Measurements from ENCODE around the gene SRGAP2B.
"Not testable (repeated sequence)": the region's sequence is repeated elsewhere in the genome, so short reads cannot be mapped to it uniquely, and the experiment has no call there.

- TF ChIP-seq CTCF (optimal IDR thresholded peaks at IDR 0.05 in 1 of 3, IDR thresholded peaks at IDR 0.05 in 1 of 3, conservative IDR thresholded peaks at IDR 0.05 in 1 of 3; ENCODE audit: extremely low read depth in 1 of 3, insufficient read depth in 2 of 3, low read length in 3 of 3); EZH2 (IDR thresholded peaks at IDR 0.05; ENCODE audit: low read length): not testable (repeated sequence)
Observed at GRCh38 chr1:145013353-145013752, 81.8 kb downstream of the SRGAP2B start.
